ENCODE measurements around the gene ENAM.
"Not testable (repeated sequence)": the region's sequence is repeated elsewhere in the genome, so short reads cannot be mapped to it uniquely, and the experiment has no call there.

The ENAM gene

GRCh38 chr4:70682142-70682541 is 53.6 kb downstream of the ENAM start:
- not testable (repeated sequence) for DNase-seq

- DNase-seq: no peak
Measured at GRCh38 chr4:70687392-70687791, 58.8 kb downstream of the ENAM start.

- peak; percentile 84 to 95 for DNase-seq
Measured at GRCh38 chr4:70687821-70688794, 59.6 kb downstream of the ENAM start, which contains the start of gene UTP3. Gene UTP3 (plus strand): TSS chr4:70688532. CDS start chr4:70688678, 146 bp downstream.

- no peak for DNase-seq
Measured at GRCh38 chr4:70688795-70689231, 60.3 kb downstream of the ENAM start.

GRCh38 chr4:70691661-70692060 is 63.1 kb downstream of the ENAM start:
- DNase-seq: no peak

GRCh38 chr4:70694633-70695032 is 66.1 kb downstream of the ENAM start:
- not testable (repeated sequence) for DNase-seq

Measured in bone marrow (tissue), 2 donors.